K562 (cell line): ENCODE results near the gene AP2S1. TPM values are rescaled to one million over a fixed set of nuclear protein-coding genes. Genes with fewer than 3 reads are reported as not detected.

ENCODE experiments used
- ATAC-seq: fragments of 200-7000 bp; cut with Tn5 transposase; 3 replicates; pipeline ENCODE4 v1.9.1; 2020; ENCODE audit warnings: moderate library complexity
- BruUV-seq: library from RNA; stranded (reverse); fragments of 400-500 nt; replicated peaks from 2 replicates; lab custom pipeline; 2021; lab: Mats Ljungman, UMichigan
- CTCF ChIA-PET: fragments of 300-600 bp; formaldehyde crosslinking; extraction: SDS; loops from one replicate; lab custom pipeline; 2021; ENCODE audit warnings: low intra/inter-chr PET ratio; lab: Yijun Ruan, JAX
- POLR2A ChIA-PET: fragments of 300-600, 350-650 bp; sonication (Branson Sonifier 250); formaldehyde crosslinking; extraction: SDS; loops from one replicate; lab custom pipeline; 2021; ENCODE audit warnings: antibody characterized with exemption, inconsistent platforms; lab: Yijun Ruan, JAX
- DNase-seq, 4 experiments: peaks; one replicate each; pipeline versions ENCODE4 v3.0.0 to v3.0.0-alpha.2; 2011 to 2018; ENCODE audit warnings: low spot score in 3 of 4, mixed read lengths in 3 of 4; ENCODE audit errors: extremely low read depth in 1 of 4
- FAIRE-seq: peaks from 2 replicates; lab custom pipeline; 2011; peaks lifted over from hg19 to GRCh38; lab: Jason Lieb, UNC
- H2AFZ ChIP-seq: 2 replicates; pipeline ENCODE4 v1.6.0; 2011; ENCODE audit warnings: low read depth, low read length, control low read depth, inconsistent platforms
- H3K27ac ChIP-seq: fragments of 200-600 bp; 3 replicates; pipeline ENCODE4 v1.8.0; 2011; ENCODE audit warnings: low read depth, mild to moderate bottlenecking, control low read depth, inconsistent platforms, low read length, moderate library complexity, mixed read lengths; ENCODE audit errors: extremely low read depth
- H3K27me3 ChIP-seq, 2 experiments: fragments of 300-600 bp in 1 of 2; 2 replicates in 1 of 2; 3 replicates in 1 of 2; pipeline versions ENCODE4 v1.6.0 to v1.8.0; 2011; ENCODE audit warnings: inconsistent platforms in 2 of 2, low read length in 2 of 2, mild to moderate bottlenecking in 1 of 2, mixed read lengths in 1 of 2, moderate library complexity in 1 of 2; ENCODE audit not compliant: control insufficient read depth in 2 of 2, insufficient read depth in 2 of 2
- H3K36me3 ChIP-seq: fragments of 300-600 bp; 3 replicates; pipeline ENCODE4 v1.8.0; 2011; ENCODE audit warnings: mild to moderate bottlenecking, low read length, inconsistent platforms; ENCODE audit not compliant: control insufficient read depth, insufficient read depth
- H3K4me1 ChIP-seq, 2 experiments: fragments of 200-600 bp in 1 of 2; replicated peaks in 1 of 2; 2 replicates in 1 of 2; 3 replicates in 1 of 2; pipeline versions ENCODE4 v1.5.1 to v1.8.0; 2011; ENCODE audit warnings: inconsistent platforms in 2 of 2, low read length in 2 of 2, mild to moderate bottlenecking in 1 of 2, mixed read lengths in 1 of 2, moderate library complexity in 1 of 2; ENCODE audit not compliant: control insufficient read depth in 2 of 2, insufficient read depth in 2 of 2
- H3K4me2 ChIP-seq: 2 replicates; pipeline ENCODE4 v1.6.1; 2011; ENCODE audit warnings: low read length, control low read depth, inconsistent platforms, mixed read lengths; ENCODE audit not compliant: insufficient read depth
- H3K4me3 ChIP-seq: fragments of 200-600 bp; sonication (generic), shearing (Covaris generic); 2 replicates; pipeline ENCODE4 v1.5.1; 2016; ENCODE audit warnings: control low read depth, inconsistent platforms
- H3K79me2 ChIP-seq: fragments of 200-600 bp; 3 replicates; pipeline ENCODE4 v1.8.0; 2011; ENCODE audit warnings: low read length, inconsistent platforms; ENCODE audit not compliant: control insufficient read depth, insufficient read depth
- H3K9ac ChIP-seq, 2 experiments: 2 replicates each; pipeline versions ENCODE4 v1.6.0 to v1.6.1; 2011; ENCODE audit warnings: low read depth in 2 of 2, low read length in 2 of 2, control low read depth in 1 of 2, inconsistent platforms in 1 of 2, mild to moderate bottlenecking in 1 of 2, mixed read lengths in 1 of 2; ENCODE audit not compliant: insufficient read depth in 1 of 2
- H3K9me1 ChIP-seq: one replicate; pipeline ENCODE4 v1.6.0; 2011; ENCODE audit warnings: inconsistent platforms, mild to moderate bottlenecking, low read length, moderate library complexity; ENCODE audit not compliant: control insufficient read depth, insufficient read depth
- H3K9me3 ChIP-seq: replicated peaks from 2 replicates; pipeline ENCODE4 v1.5.1; 2011; ENCODE audit warnings: low read depth, low read length, inconsistent platforms; ENCODE audit not compliant: control insufficient read depth, insufficient read depth
- H4K20me1 ChIP-seq: replicated peaks from 2 replicates; pipeline ENCODE4 v1.6.1; 2011; ENCODE audit warnings: low read length, inconsistent platforms, mixed read lengths; ENCODE audit not compliant: control insufficient read depth, insufficient read depth
- CREB1 ChIP-seq, 2 experiments: sonication (generic) in 1 of 2; formaldehyde crosslinking in 1 of 2; IDR thresholded peaks; 2 replicates each; pipeline versions ENCODE4 v1.6.1 to v1.8.0; 2012 to 2022; ENCODE audit warnings: inconsistent platforms in 1 of 2, mild to moderate bottlenecking in 1 of 2, missing genetic modification reagents in 1 of 2, moderate library complexity in 1 of 2
- EZH2 ChIP-seq: IDR thresholded peaks from 2 replicates; pipeline ENCODE4 v1.6.1; 2012; ENCODE audit warnings: low read depth, mild to moderate bottlenecking, inconsistent platforms, low read length, borderline replicate concordance
- GATAD2A ChIP-seq: fragments of 450-650 bp; IDR thresholded peaks from 2 replicates; pipeline ENCODE4 v1.6.1; 2017
- MCM5 ChIP-seq: fragments of 450-650 bp; IDR thresholded peaks from 2 replicates; pipeline ENCODE4 v1.6.1; 2016; ENCODE audit warnings: low read depth
- WGBS: fragments of 100-300 bp; shearing (Covaris generic); methylation state at CpG from one replicate; pipeline ENCODE4 v1.1.6; 2016; ENCODE audit warnings: low coverage, mixed read lengths; ENCODE audit not compliant: insufficient coverage; ENCODE audit errors: missing lambda C conversion rate; 5-methylcytosine and 5-hydroxymethylcytosine counted together
- in situ Hi-C: fragments of 300-500 bp; cut with MboI; formaldehyde crosslinking; loops from 4 replicates; pipeline ENCODE4 v1.15.0; 2018; ENCODE audit warnings: inconsistent platforms, mixed read lengths
- intact Hi-C: fragments of 100-400 bp; cut with micrococcal nuclease; formaldehyde crosslinking; loops from 2 replicates; pipeline ENCODE4 v1.14.2; 2022
- polyA plus RNA-seq, 8 experiments: library from polyadenylated mRNA; depleted of rRNA in 4 of 8; stranded (reverse) in 5 of 8; unstranded in 3 of 8; fragments of >200 nt; fragmentation: Nextera tagmentation in 2 of 8; fragmentation: Illumina TruSeq in 1 of 8; extraction: Ambion mirVana in 2 of 8; extraction: Trizol in 1 of 8; gene quantifications; 2 replicates each; pipeline versions ENCODE4 v1.2.1 to v1.2.3, GENCODE V29; 2011 to 2014; ENCODE audit warnings: inconsistent platforms in 1 of 8, missing spikeins in 1 of 8
- total RNA-seq, 7 experiments: library from RNA; depleted of rRNA in 6 of 7; stranded (reverse); fragments of >200 nt in 6 of 7; fragmentation: Illumina TruSeq in 2 of 7; extraction: Trizol in 2 of 7; gene quantifications; 2 replicates each; pipeline versions ENCODE4 v1.2.1 to v1.2.3, GENCODE V29; 2011 to 2021; ENCODE audit warnings: low replicate concordance in 1 of 7
- TF ChIP-seq, protein P1 (sequence below): sonication (generic); formaldehyde crosslinking; IDR thresholded peaks from 2 replicates; pipeline ENCODE4 v1.8.0; 2022; ENCODE audit warnings: missing genetic modification reagents, mild to moderate bottlenecking, borderline replicate concordance
- TF ChIP-seq, protein P2 (sequence below): fragments of 450-650 bp; IDR thresholded peaks from 2 replicates; pipeline ENCODE4 v1.6.1; 2016; ENCODE audit warnings: mild to moderate bottlenecking

Gene AP2S1
- total and polyA plus RNA-seq, 9 of the 15 experiments (the other 6 are each of a cell fraction or from before 2014, with no cell fraction given), result 32.4 to 294 (median 136) TPM

DNA sequence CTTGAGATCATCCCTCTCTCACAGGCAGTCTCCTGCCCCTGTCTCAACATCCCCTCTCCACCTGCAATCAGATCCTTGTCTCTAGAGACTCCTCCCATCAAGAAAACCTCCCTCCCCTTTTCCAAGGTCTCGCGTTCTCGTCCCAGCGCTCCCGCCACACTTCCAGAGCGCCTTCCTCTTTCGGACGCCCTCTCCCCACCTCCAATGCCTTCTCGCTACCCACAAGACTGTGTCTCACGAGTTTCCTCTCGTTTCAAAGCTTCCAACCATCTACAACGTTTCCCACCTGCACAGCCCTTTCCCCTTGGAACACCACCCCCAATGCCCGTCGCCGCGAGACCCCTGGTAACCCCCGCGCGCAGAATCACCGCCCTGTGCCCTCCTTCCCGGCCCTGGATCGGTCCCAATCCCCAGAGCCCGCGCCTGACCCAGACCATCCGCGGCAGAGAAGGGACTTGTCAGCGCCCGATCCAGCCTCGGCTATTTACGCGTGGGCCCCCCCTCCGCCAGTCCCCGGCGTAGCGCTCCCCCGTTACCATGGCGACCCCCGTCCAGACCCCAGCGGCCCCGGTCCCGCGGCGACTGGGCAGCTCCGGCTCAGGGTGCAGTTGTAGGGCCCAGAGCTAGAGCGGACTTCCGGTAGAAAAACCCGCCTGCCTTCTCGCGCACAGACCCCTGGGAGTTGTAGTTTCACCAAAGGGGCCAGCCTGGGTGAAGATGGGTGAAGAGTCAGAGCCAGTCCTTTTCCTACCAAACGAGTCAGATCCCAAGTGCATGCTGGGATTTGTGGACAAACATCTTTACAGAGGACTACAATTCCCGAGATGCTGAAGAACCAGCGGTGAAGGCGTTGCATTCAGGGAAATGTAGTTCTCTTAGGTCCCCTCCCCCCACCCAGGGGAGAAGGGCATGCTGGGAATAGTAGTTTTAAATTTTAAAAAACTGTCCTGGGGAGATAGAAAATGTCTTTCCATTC, at the start of gene AP2S1 (continued):
- no peak for TF ChIP-seq EZH2

DNA sequence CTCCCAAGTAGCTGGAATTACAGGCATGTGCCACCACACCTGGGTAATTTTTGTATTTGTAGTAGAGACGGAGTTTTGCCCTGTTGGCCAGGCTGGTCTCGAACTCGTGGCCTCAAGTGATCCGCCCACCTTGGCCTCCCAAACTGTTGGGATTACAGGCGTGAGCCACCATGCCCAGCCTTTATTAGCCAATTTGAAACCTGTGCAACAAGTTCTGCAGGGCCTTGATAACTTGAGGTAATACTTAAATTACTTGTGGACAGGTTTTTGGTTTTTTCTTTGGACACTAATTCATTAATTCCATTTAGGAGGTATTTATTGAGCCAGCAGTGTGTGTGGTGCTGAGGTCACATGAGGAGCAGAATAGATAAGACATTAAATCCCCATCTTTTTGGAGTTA, 49.7 kb upstream of the AP2S1 start:
- intact Hi-C loops, result no loop called here
- Histone ChIP-seq H2AFZ (no peak overlapping the region), H3K36me3 (no peaks in the 10 kb centered on the region), H3K79me2 (peaks cover 71% of the 10 kb centered on the region), H3K9me1 (no peaks in the 10 kb centered on the region), H3K9ac (no peak overlapping the region), H3K4me3 (no peak overlapping the region), H3K27ac (no peak overlapping the region), H3K4me2 (no peak overlapping the region), H3K9me3 (no peaks in the 10 kb centered on the region), H3K27me3 (no peaks in the 10 kb centered on the region), H3K4me1 (peaks cover 3 to 25% of the 10 kb centered on the region in 2 experiments), H4K20me1 (peaks cover 29% of the 10 kb centered on the region)
- in situ Hi-C loops, result no loop called here
- POLR2A ChIA-PET, result interaction anchor here (0.6 to 1.0 kb wide), 3 partner anchors 9 to 42 kb away, joined by 3 to 4 read pairs (median 3); no protein-coding TSS in a partner anchor
- TF ChIP-seq, protein P1, sequence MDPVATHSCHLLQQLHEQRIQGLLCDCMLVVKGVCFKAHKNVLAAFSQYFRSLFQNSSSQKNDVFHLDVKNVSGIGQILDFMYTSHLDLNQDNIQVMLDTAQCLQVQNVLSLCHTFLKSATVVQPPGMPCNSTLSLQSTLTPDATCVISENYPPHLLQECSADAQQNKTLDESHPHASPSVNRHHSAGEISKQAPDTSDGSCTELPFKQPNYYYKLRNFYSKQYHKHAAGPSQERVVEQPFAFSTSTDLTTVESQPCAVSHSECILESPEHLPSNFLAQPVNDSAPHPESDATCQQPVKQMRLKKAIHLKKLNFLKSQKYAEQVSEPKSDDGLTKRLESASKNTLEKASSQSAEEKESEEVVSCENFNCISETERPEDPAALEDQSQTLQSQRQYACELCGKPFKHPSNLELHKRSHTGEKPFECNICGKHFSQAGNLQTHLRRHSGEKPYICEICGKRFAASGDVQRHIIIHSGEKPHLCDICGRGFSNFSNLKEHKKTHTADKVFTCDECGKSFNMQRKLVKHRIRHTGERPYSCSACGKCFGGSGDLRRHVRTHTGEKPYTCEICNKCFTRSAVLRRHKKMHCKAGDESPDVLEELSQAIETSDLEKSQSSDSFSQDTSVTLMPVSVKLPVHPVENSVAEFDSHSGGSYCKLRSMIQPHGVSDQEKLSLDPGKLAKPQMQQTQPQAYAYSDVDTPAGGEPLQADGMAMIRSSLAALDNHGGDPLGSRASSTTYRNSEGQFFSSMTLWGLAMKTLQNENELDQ (CRISPR knock-in tag), result no peak
- TF ChIP-seq CREB1 (IDR thresholded peaks at IDR 0.05), result no peak
- TF ChIP-seq CREB1 (CRISPR knock-in tag; IDR thresholded peaks at IDR 0.05), result no peak
- TF ChIP-seq MCM5, result no peak
- TF ChIP-seq GATAD2A, result no peak
- TF ChIP-seq, protein P2, sequence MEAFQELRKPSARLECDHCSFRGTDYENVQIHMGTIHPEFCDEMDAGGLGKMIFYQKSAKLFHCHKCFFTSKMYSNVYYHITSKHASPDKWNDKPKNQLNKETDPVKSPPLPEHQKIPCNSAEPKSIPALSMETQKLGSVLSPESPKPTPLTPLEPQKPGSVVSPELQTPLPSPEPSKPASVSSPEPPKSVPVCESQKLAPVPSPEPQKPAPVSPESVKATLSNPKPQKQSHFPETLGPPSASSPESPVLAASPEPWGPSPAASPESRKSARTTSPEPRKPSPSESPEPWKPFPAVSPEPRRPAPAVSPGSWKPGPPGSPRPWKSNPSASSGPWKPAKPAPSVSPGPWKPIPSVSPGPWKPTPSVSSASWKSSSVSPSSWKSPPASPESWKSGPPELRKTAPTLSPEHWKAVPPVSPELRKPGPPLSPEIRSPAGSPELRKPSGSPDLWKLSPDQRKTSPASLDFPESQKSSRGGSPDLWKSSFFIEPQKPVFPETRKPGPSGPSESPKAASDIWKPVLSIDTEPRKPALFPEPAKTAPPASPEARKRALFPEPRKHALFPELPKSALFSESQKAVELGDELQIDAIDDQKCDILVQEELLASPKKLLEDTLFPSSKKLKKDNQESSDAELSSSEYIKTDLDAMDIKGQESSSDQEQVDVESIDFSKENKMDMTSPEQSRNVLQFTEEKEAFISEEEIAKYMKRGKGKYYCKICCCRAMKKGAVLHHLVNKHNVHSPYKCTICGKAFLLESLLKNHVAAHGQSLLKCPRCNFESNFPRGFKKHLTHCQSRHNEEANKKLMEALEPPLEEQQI, result no peak
- no TSS peak for BruUV-seq
- 81% methylated on average over 5 of the region's 5 CpGs for WGBS
- CTCF ChIA-PET, result no interaction called here
- FAIRE-seq (no peak), ATAC-seq (no peak), DNase-seq (no peak)
